HG03025 (cell line): ENCODE data around the gene BBOX1.
"Not testable (repeated sequence)": the region's sequence is repeated elsewhere in the genome, so short reads cannot be mapped to it uniquely, and the experiment has no call there.

Source experiments
- ATAC-seq: cut with Tn5 transposase; IDR thresholded peaks from one replicate; pipeline ENCODE4 v1.9.1; 2021; ENCODE audit warnings: mild to moderate bottlenecking, moderate library complexity; ENCODE audit not compliant: unreplicated experiment, low FRiP score

The BBOX1 gene

GRCh38 chr11:27083241-27083640 lies 42.6 kb downstream of the BBOX1 start:
- ATAC-seq, result no peak

- ATAC-seq, result no peak
Observed at GRCh38 chr11:27083782-27084181, 43.2 kb downstream of the BBOX1 start.

DNA sequence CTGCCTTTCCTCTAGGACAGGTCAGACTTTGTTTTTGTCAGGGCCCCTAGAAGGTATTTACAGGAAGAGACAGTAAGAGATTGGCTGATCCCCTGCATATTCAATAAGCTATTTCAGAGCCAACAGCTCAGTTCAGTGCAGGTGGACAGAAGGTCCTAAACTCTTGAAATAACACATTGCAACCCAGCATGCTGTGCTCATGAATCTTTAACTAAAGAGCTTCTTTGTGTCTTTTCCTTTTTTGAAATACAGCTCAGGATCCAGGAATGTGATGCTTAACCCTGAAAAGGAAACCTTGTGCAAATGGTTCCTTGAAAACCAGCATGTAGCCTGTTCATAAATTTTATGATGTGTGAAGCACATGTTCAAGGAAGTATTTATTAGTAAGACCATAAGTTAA lies 43.9 kb downstream of the BBOX1 start:
- no peak for ATAC-seq

DNA sequence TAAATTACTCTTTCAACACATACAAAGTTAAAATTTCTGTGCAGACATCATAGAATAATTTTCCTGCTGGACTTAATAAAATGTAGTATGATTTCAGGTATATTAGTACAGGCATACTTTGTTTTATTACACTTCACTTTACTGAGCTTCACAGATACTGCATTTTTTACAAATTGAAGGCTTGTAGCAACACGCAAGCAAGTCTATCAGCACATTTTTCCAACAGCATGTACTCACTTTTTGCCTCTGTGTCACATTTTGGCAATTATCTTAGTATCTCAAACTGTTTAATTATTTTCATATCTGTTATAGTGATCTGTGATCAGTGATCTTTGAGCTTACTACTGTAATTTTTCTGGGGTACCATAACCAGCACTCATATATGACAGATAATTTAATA lies 44.5 kb downstream of the BBOX1 start:
- no peak for ATAC-seq

DNA sequence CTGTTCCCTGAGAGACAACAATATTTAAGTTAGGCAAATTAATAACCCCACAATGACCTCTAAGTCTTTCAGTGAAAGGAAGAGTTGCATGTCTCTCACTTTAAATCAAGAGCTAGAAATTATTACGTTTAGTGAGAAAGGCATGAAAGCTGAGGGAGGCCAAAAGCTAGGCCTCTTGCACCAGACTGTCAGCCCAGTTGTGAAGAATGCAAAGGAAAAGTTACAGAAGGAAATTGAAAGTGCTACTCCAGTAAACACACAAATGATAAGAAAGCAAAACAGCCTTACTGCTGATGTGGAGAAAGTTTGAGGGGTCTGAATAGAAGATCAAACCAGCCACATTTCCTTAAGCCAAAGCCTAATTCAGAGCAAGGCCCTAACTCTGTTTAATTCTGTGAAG lies 45.0 kb downstream of the BBOX1 start:
- no peak for ATAC-seq

- ATAC-seq, result no peak
Observed at GRCh38 chr11:27087432-27087831, 46.8 kb downstream of the BBOX1 start.

GRCh38 chr11:27088353-27088752 lies 47.7 kb downstream of the BBOX1 start:
- ATAC-seq, result no peak

DNA sequence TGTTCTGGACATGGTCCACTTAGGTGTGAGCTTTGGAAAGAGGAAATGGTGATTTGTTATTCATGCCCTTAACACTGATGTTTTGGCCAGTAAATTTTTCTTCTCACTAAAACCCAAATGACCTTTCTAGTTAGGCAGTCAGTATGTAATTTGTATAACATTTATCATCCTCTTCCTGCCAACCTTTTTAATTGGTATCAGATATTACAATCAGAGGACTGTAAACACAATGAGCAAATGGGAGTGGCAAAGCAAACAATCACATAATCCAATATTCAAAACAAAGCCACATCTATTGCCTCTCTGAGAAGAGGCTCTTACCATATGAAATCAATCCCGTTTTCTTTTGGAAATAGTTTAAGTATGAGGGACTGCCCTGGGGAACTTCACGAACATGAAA lies 49.1 kb downstream of the BBOX1 start:
- no peak for ATAC-seq

- not testable (repeated sequence) for ATAC-seq
Observed at GRCh38 chr11:27090357-27090948, 49.8 kb downstream of the BBOX1 start.

DNA sequence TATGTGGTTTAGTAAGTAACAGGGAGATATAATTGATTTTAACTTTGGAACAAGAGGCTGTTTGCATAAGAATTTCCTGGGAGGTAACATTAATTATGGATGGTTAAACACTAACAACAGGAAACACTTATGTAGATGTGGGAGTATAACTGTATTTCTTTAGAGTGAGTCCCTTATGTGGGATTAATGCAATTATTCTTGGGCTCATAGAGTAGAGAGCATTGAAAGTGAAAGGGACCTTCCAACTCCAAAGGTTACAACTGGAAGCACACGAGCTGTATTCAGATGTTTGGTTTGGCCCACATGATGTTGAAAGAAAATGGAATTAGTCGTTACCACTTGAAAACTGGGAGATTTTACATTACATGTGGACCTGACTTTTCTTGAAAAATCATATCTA lies 53.5 kb downstream of the BBOX1 start:
- ATAC-seq, result no peak

DNA sequence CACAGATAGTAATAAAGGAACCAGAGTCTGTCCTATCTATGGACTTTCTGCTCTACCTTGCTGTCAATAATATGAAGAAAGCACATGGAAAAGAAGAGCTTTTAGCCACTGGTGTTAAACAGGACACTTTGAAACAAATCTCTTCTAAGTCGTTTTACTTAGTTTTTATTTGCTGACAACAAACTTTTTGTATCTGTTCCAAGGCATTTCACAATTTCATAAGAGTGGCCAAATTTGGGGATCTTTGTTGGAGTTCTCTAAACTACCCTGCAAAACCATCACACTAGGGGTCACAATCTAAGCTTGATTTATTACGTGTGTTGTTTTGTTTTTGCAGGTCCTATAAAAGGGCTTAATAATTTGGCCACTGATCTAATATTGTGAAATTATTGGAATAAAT lies 54.4 kb downstream of the BBOX1 start:
- ATAC-seq, result no peak

DNA sequence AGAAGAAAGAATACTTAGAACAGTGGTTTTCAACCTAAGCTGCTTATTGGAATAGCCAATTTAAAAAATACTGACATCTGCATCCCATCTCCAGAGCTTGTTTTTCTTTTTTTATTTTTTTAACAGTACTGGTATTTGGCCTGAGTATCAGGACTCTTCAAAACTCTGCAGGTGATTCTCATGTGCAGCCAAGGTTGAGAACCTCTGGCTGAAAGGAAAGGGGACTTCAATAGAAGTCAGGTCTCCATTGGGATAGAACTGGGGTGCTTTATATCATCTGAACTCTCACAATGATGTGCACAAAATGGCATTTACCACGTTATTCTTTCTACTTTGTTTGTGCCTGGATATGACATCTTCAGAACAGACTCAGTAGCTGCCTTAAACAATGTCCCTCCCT lies 55.3 kb downstream of the BBOX1 start:
- no peak for ATAC-seq

GRCh38 chr11:27097551-27097950 lies 56.9 kb downstream of the BBOX1 start:
- ATAC-seq, result no peak

DNA sequence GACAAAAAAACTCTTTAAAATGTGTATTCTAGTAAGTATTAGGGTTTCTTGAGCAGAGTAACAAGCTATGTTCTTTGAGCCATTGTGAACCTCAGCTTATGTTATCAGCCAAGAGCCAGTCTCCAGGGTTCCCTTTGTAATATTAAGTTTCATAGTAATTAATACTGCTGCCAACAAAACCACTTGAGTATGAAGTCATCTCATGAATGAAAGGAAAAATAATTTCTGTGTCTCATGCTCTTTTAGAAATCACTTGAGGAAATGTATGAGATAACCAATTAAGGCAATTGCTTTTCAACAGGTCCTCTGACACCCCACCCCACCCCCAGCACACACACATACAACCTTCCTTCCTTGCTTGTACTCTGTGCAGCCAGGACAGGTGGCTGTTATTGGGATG lies 59.9 kb downstream of the BBOX1 start:
- ATAC-seq, result no peak

DNA sequence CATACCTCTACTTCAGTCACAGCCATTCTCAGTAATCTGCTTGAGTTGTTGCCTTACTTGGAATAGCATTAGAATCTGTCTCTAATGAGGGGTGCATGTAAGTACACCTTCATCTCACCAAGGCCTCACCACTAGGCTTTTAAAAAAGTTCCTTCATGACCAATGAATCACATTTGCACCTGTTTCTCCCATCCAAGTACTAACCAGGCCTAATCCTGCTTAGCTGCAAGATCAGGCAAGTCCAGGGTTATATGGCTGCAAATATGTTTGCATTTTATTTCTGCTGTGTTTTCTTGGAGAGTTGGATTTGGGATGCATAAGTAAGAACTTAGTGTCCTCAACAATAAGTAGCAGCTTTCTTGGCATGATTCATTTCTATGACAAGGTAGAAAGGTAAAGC lies 66.9 kb downstream of the BBOX1 start:
- no peak for ATAC-seq

DNA sequence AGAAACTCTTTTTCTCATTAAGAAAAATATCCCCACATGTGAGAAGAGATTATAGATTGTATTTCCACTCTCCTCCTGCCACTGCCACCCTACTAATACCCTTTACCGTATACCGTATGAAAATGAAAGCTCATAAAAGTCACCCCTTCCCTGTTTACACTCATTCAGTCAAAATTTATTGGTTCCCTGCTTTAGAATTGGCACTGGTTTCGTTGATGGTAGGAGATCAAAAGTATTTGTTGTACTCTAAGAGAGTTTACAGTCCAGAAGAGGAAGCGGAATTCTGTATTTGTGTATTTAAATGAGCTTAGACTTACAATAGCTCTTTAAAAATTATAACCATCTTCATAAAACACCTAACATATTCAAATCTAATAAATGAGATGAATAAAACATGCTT lies 68.2 kb downstream of the BBOX1 start:
- ATAC-seq, result no peak

- no peak for ATAC-seq
Observed at GRCh38 chr11:27111896-27112295, 71.3 kb downstream of the BBOX1 start.

- no peak for ATAC-seq
Observed at GRCh38 chr11:27112946-27113345, 72.3 kb downstream of the BBOX1 start.

DNA sequence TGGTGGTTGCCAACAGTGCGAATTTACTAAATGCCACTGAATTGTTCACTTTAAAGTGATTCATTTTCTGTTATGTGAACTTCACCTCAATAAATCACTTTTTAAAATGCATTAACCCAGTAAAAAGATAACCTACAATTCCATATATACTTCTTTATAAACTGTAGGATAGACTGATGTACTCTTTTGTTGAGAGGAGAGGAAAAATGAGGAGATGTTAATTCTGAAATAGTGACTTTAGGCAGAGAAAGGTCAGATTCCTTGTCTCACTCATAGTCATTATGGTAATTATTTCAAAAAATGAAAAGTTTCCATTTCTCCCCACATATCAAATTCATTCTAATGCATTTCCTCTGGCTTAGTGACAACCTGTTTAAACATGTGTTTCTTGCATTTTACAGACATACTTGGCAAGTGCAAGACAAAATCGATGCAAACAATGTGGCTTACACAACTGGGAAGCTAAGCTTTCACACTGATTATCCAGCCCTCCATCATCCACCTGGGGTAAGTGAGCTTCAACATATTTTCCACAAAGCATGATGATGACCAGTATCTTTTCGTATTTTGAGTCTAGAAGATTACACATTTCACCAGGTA lies 74.5 kb downstream of the BBOX1 start:
- ATAC-seq, result no peak

- no peak for ATAC-seq
Observed at GRCh38 chr11:27116684-27117083, 76.1 kb downstream of the BBOX1 start.

DNA sequence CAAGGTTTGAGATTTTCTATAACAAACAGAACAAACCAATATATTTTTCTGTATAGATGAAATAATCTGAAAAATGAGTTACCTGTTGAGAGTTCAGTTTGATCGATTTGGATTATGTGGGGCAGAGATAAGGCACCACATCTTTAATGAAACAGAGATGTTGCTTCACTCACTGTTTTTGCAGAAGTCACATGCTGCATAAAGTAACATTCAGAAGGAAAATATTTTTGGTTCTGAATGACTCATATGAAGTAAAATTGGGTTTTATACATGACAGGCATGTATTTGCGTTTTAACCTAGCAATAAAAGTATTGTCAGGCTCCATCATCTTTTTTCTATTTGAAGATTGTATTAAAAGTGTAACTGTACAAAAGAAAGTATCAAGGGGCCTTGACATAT lies 77.8 kb downstream of the BBOX1 start:
- no peak for ATAC-seq

- no peak for ATAC-seq
Observed at GRCh38 chr11:27118949-27119348, 78.3 kb downstream of the BBOX1 start.

- ATAC-seq, result no peak
Observed at GRCh38 chr11:27119396-27119795, 78.8 kb downstream of the BBOX1 start.
